HepG2 (cell line): ENCODE measurements around the gene RING1. TPM values are rescaled to one million over a fixed set of nuclear protein-coding genes. Genes with fewer than 3 reads are reported as not detected.

ENCODE experiments used
- ARID2 ChIP-seq: sonication (generic); formaldehyde crosslinking; IDR thresholded peaks from 2 replicates; pipeline ENCODE4 v1.8.1; 2022; ENCODE audit warnings: mild to moderate bottlenecking, missing genetic modification reagents, borderline replicate concordance
- ARNT2 ChIP-seq: sonication (generic); formaldehyde crosslinking; IDR thresholded peaks from 2 replicates; pipeline ENCODE4 v1.8.0; 2022; ENCODE audit warnings: mild to moderate bottlenecking, low read depth, missing genetic modification reagents, moderate library complexity
- FUBP1 ChIP-seq: sonication (generic); formaldehyde crosslinking; IDR thresholded peaks from 2 replicates; pipeline ENCODE4 v1.5.1; 2020; ENCODE audit warnings: missing genetic modification reagents, mild to moderate bottlenecking, borderline replicate concordance
- GABPB1 ChIP-seq: IDR thresholded peaks from 2 replicates; pipeline ENCODE4 v1.6.1; 2016; ENCODE audit warnings: mild to moderate bottlenecking, missing genetic modification reagents, moderate library complexity, missing compliant biosample characterization
- HNF4A ChIP-seq: sonication (generic); formaldehyde crosslinking; IDR thresholded peaks from 2 replicates; pipeline ENCODE4 v1.4.0; 2020; ENCODE audit warnings: missing genetic modification reagents
- MBNL3 ChIP-seq: fragments of 250-450 bp; sonication (Bioruptor Pico); conservative IDR thresholded peaks from 2 replicates; pipeline ENCODE4 v1.8.0; 2022; ENCODE audit warnings: mild to moderate bottlenecking, inconsistent platforms
- MIER2 ChIP-seq: IDR thresholded peaks from 2 replicates; pipeline ENCODE4 v1.6.1; 2016; ENCODE audit warnings: missing biosample characterization, missing genetic modification reagents
- MXI1 ChIP-seq: IDR thresholded peaks from 3 replicates; pipeline ENCODE4 v1.6.1; 2012; ENCODE audit warnings: low read depth, low read length, inconsistent platforms, borderline replicate concordance
- PHB2 ChIP-seq: fragments of 450-650 bp; IDR thresholded peaks from 2 replicates; pipeline ENCODE4 v1.6.1; 2018; ENCODE audit not compliant: partially characterized antibody
- RARG ChIP-seq: sonication (generic); formaldehyde crosslinking; IDR thresholded peaks from 2 replicates; pipeline ENCODE4 v1.4.0; 2020; ENCODE audit warnings: low read depth, mild to moderate bottlenecking, missing genetic modification reagents
- SRF ChIP-seq: IDR thresholded peaks from 2 replicates; pipeline ENCODE4 v1.6.1; 2011; ENCODE audit warnings: mild to moderate bottlenecking, low read depth, low read length, moderate library complexity
- TBX3 ChIP-seq: fragments of 450-650 bp; IDR thresholded peaks from 2 replicates; pipeline ENCODE4 v1.6.1; 2017; ENCODE audit warnings: antibody characterized with exemption, mild to moderate bottlenecking, inconsistent platforms, borderline replicate concordance
- TCF7 ChIP-seq: sonication (generic); IDR thresholded peaks from 2 replicates; pipeline ENCODE4 v1.6.1; 2016; ENCODE audit warnings: antibody characterized with exemption, low read depth
- ZBTB34 ChIP-seq: sonication (generic); formaldehyde crosslinking; IDR thresholded peaks from 2 replicates; pipeline ENCODE4 v1.8.0; 2022; ENCODE audit warnings: mild to moderate bottlenecking, missing genetic modification reagents
- ZKSCAN5 ChIP-seq: sonication (generic); formaldehyde crosslinking; IDR thresholded peaks from 2 replicates; pipeline ENCODE4 v1.5.1; 2020; ENCODE audit warnings: mild to moderate bottlenecking, missing genetic modification reagents
- ZMYM2 ChIP-seq: sonication (generic); formaldehyde crosslinking; IDR thresholded peaks from 2 replicates; pipeline ENCODE4 v1.8.0; 2022; ENCODE audit warnings: mild to moderate bottlenecking, missing genetic modification reagents
- ZNF17 ChIP-seq: sonication (generic); formaldehyde crosslinking; IDR thresholded peaks from 2 replicates; pipeline ENCODE4 v1.5.0; 2020; ENCODE audit warnings: mild to moderate bottlenecking, missing genetic modification reagents
- ZNF207 ChIP-seq: fragments of 450-650 bp; IDR thresholded peaks from 2 replicates; pipeline ENCODE4 v1.6.1; 2016; ENCODE audit warnings: antibody characterized with exemption, borderline replicate concordance
- ZNF354B ChIP-seq: sonication (generic); formaldehyde crosslinking; IDR thresholded peaks from 2 replicates; pipeline ENCODE4 v1.8.0; 2022; ENCODE audit warnings: mild to moderate bottlenecking, missing genetic modification reagents
- ZNF367 ChIP-seq: sonication (generic); formaldehyde crosslinking; IDR thresholded peaks from 2 replicates; pipeline ENCODE4 v1.4.0; 2020; ENCODE audit warnings: missing genetic modification reagents, borderline replicate concordance
- ZNF468 ChIP-seq: sonication (generic); formaldehyde crosslinking; IDR thresholded peaks from 2 replicates; pipeline ENCODE4 v1.8.0; 2022; ENCODE audit warnings: mild to moderate bottlenecking, moderate library complexity, missing genetic modification reagents
- ZNF496 ChIP-seq: sonication (generic); formaldehyde crosslinking; IDR thresholded peaks from 2 replicates; pipeline ENCODE4 v1.8.1; 2023; ENCODE audit warnings: mild to moderate bottlenecking, moderate library complexity, missing genetic modification reagents; ENCODE audit not compliant: insufficient replicate concordance
- ZNF570 ChIP-seq: sonication (generic); formaldehyde crosslinking; IDR thresholded peaks from 2 replicates; pipeline ENCODE4 v1.4.0; 2020; ENCODE audit warnings: mild to moderate bottlenecking, missing genetic modification reagents, borderline replicate concordance
- ZNF576 ChIP-seq: sonication (generic); formaldehyde crosslinking; IDR thresholded peaks from 2 replicates; pipeline ENCODE4 v1.4.0; 2020; ENCODE audit warnings: mild to moderate bottlenecking, missing genetic modification reagents
- ZNF614 ChIP-seq: IDR thresholded peaks from 2 replicates; pipeline ENCODE4 v1.6.1; 2018; ENCODE audit warnings: missing biosample characterization, missing genetic modification reagents, inconsistent platforms, borderline replicate concordance
- ZNF644 ChIP-seq: IDR thresholded peaks from 2 replicates; pipeline ENCODE4 v1.6.1; 2016; ENCODE audit warnings: low read depth
- ZNF766 ChIP-seq: sonication (generic); formaldehyde crosslinking; IDR thresholded peaks from 2 replicates; pipeline ENCODE4 v1.5.0; 2020; ENCODE audit warnings: missing genetic modification reagents, borderline replicate concordance
- polyA plus RNA-seq, 8 experiments: library from polyadenylated mRNA; depleted of rRNA in 3 of 8; stranded (reverse) in 7 of 8; unstranded in 1 of 8; fragments of >200 nt; fragmentation: Illumina TruSeq in 4 of 8; extraction: Trizol in 4 of 8; gene quantifications; 2 replicates each; pipeline versions ENCODE4 v1.2.1 to v1.2.3, GENCODE V29; 2011 to 2016; ENCODE audit warnings: low read depth in 4 of 8, missing spikeins in 1 of 8, mixed read lengths in 1 of 8; ENCODE audit not compliant: insufficient read depth in 1 of 8
- total RNA-seq, 5 experiments: library from RNA; depleted of rRNA; stranded (reverse); fragments of >200 nt; fragmentation: Illumina TruSeq; extraction: Trizol; gene quantifications; 2 replicates each; pipeline ENCODE4 v1.2.3, GENCODE V29; 2016; ENCODE audit warnings: low read depth in 1 of 5

Gene RING1
- total and polyA plus RNA-seq, 2 of the 13 experiments (the other 11 are each of a cell fraction or from before 2014, with no cell fraction given): 23.9 to 33.6 TPM

- TF ChIP-seq FUBP1 (CRISPR knock-in tag) (no peak; the same call in 1 of the 2 replicates), ZMYM2 (CRISPR knock-in tag) (0 out of 2 replicates have a peak, but pooled peaks have one; percentile 35), ARID2 (CRISPR knock-in tag) (no peak), RARG (no peak), HNF4A (CRISPR knock-in tag) (peak; percentile 97), ZNF766 (CRISPR knock-in tag) (no peak), ZNF576 (CRISPR knock-in tag) (peak; percentile 66; the same call in 1 of the 2 replicates), GABPB1 (CRISPR knock-in tag) (peak; percentile 64; the same call in 1 of the 2 replicates), ZNF17 (CRISPR knock-in tag) (no peak), ARNT2 (CRISPR knock-in tag) (peak; percentile 68; the same call in 1 of the 2 replicates), ZNF468 (CRISPR knock-in tag) (no peak), ZNF496 (no peak), ZNF354B (CRISPR knock-in tag) (0 out of 2 replicates have a peak, but pooled peaks have one; percentile 48), MXI1 (peak; percentile 44; the same call in 1 of the 3 replicates), ZNF644 (CRISPR knock-in tag) (peak; percentile 79), ZBTB34 (CRISPR knock-in tag) (0 out of 2 replicates have a peak, but pooled peaks have one; percentile 30), MIER2 (CRISPR knock-in tag) (peak; percentile 80), ZNF207 (no peak), ZNF570 (CRISPR knock-in tag) (no peak), TBX3 (peak; percentile 65; the same call in 1 of the 2 replicates), ZKSCAN5 (CRISPR knock-in tag) (no peak), ZNF614 (CRISPR knock-in tag) (peak; percentile 96; the same call in 1 of the 2 replicates), TCF7 (peak; percentile 92), PHB2 (no peak), SRF (0 out of 2 replicates have a peak, but pooled peaks have one; percentile 30), ZNF367 (CRISPR knock-in tag) (no peak), MBNL3 (CRISPR knock-in tag) (no peak)
Observed at GRCh38 chr6:33198159-33198852, 10.0 kb upstream of the RING1 start (continued).
